IMR-90 (cell line): Measurements from ENCODE around the gene PLCB4. TPM values are rescaled to one million over a fixed set of nuclear protein-coding genes. Genes with fewer than 3 reads are reported as not detected.

Experiments
- ATAC-seq: fragments of 200-7000 bp; cut with Tn5 transposase; 2 replicates; pipeline ENCODE4 v1.9.1; 2020; ENCODE audit warnings: low read depth, mild to moderate bottlenecking, moderate library complexity
- BruUV-seq: library from RNA; stranded (reverse); fragments of 400-500 nt; replicated peaks from 2 replicates; lab custom pipeline; 2021; lab: Mats Ljungman, UMichigan
- CTCF ChIA-PET: fragments of 300-600 bp; formaldehyde crosslinking; extraction: SDS; loops from one replicate; lab custom pipeline; 2021; ENCODE audit warnings: antibody characterized with exemption; lab: Yijun Ruan, JAX
- POLR2A ChIA-PET: fragments of 300-600 bp; sonication (Branson Sonifier 250); formaldehyde crosslinking; loops from one replicate; lab custom pipeline; 2022; ENCODE audit warnings: antibody characterized with exemption; ENCODE audit not compliant: unreplicated experiment; lab: Charles Lee
- DNase-seq: peaks from one replicate; pipeline ENCODE4 v3.0.0; 2013
- H2AFZ ChIP-seq: replicated peaks from 2 replicates; pipeline ENCODE3; 2013; ENCODE audit warnings: low read length, mild to moderate bottlenecking; ENCODE audit not compliant: poor library complexity
- H2AK5ac ChIP-seq: 2 replicates; pipeline ENCODE4 v1.6.1; 2013; ENCODE audit warnings: low read depth, low read length, inconsistent platforms
- H2AK9ac ChIP-seq: replicated peaks from 2 replicates; pipeline ENCODE3; 2013; ENCODE audit warnings: mild to moderate bottlenecking, low read depth, low read length, moderate library complexity; ENCODE audit not compliant: poor library complexity
- H2BK120ac ChIP-seq: 2 replicates; pipeline ENCODE4 v1.6.1; 2013; ENCODE audit warnings: low read depth, low read length, inconsistent platforms
- H2BK15ac ChIP-seq: 3 replicates; pipeline ENCODE4 v1.6.1; 2013; ENCODE audit warnings: low read depth, low read length, inconsistent platforms
- H2BK20ac ChIP-seq: 2 replicates; pipeline ENCODE4 v1.6.1; 2013; ENCODE audit warnings: low read depth, mild to moderate bottlenecking, inconsistent platforms, low read length, moderate library complexity
- H2BK5ac ChIP-seq: 2 replicates; pipeline ENCODE4 v1.6.1; 2013; ENCODE audit warnings: mild to moderate bottlenecking, low read depth, low read length, inconsistent platforms; ENCODE audit not compliant: poor library complexity, severe bottlenecking
- H3K14ac ChIP-seq: replicated peaks from 2 replicates; pipeline ENCODE4 v1.6.1; 2013; ENCODE audit warnings: low read depth, low read length, inconsistent platforms
- H3K18ac ChIP-seq: 2 replicates; pipeline ENCODE4 v1.6.1; 2013; ENCODE audit warnings: low read depth, low read length, control low read depth
- H3K23ac ChIP-seq: 2 replicates; pipeline ENCODE4 v1.6.1; 2013; ENCODE audit warnings: low read depth, low read length, inconsistent platforms
- H3K27ac ChIP-seq: 2 replicates; pipeline ENCODE4 v1.5.1; 2013; ENCODE audit warnings: mild to moderate bottlenecking, control low read depth, low read length; ENCODE audit not compliant: insufficient read depth
- H3K27me3 ChIP-seq: 2 replicates; pipeline ENCODE4 v1.6.1; 2013; ENCODE audit warnings: low read length; ENCODE audit not compliant: control insufficient read depth, insufficient read depth
- H3K36me3 ChIP-seq: 2 replicates; pipeline ENCODE4 v1.6.1; 2013; ENCODE audit warnings: low read length, mixed read lengths; ENCODE audit not compliant: control insufficient read depth, insufficient read depth
- H3K4ac ChIP-seq: 2 replicates; pipeline ENCODE4 v1.6.1; 2013; ENCODE audit warnings: low read depth, low read length, inconsistent platforms
- H3K4me1 ChIP-seq: 2 replicates; pipeline ENCODE4 v1.6.1; 2013; ENCODE audit warnings: low read length, mixed read lengths; ENCODE audit not compliant: control insufficient read depth, insufficient read depth
- H3K4me2 ChIP-seq: 2 replicates; pipeline ENCODE4 v1.6.1; 2013; ENCODE audit warnings: low read depth, mild to moderate bottlenecking, control low read depth, low read length, moderate library complexity
- H3K4me3 ChIP-seq: 2 replicates; pipeline ENCODE4 v1.5.1; 2013; ENCODE audit warnings: low read depth, mild to moderate bottlenecking, control low read depth, low read length, moderate library complexity; ENCODE audit not compliant: insufficient read depth
- H3K56ac ChIP-seq: 2 replicates; pipeline ENCODE4 v1.6.1; 2013; ENCODE audit warnings: low read length, inconsistent platforms; ENCODE audit not compliant: insufficient read depth; ENCODE audit errors: extremely low read depth
- H3K79me1 ChIP-seq, 2 experiments: 2 replicates each; pipeline ENCODE4 v1.6.1; 2013; ENCODE audit warnings: low read length in 2 of 2, inconsistent platforms in 1 of 2, low read depth in 1 of 2
- H3K9ac ChIP-seq: 2 replicates; pipeline ENCODE4 v1.6.1; 2013; ENCODE audit warnings: low read depth, low read length, control low read depth
- H3K9me1 ChIP-seq: 2 replicates; pipeline ENCODE4 v1.6.1; 2013; ENCODE audit warnings: low read length, inconsistent platforms; ENCODE audit not compliant: insufficient read depth
- H3K9me3 ChIP-seq: 2 replicates; pipeline ENCODE4 v1.6.1; 2013; ENCODE audit warnings: low read length; ENCODE audit not compliant: control insufficient read depth, insufficient read depth
- H4K20me1 ChIP-seq: 2 replicates; pipeline ENCODE4 v1.6.1; 2013; ENCODE audit warnings: low read length, inconsistent platforms; ENCODE audit not compliant: insufficient read depth
- H4K5ac ChIP-seq: 2 replicates; pipeline ENCODE4 v1.6.1; 2013; ENCODE audit warnings: mild to moderate bottlenecking, low read depth, low read length, control low read depth
- H4K8ac ChIP-seq, 2 experiments: 2 replicates each; pipeline ENCODE4 v1.6.1; 2013; ENCODE audit warnings: low read depth in 2 of 2, low read length in 2 of 2, control low read depth in 1 of 2, inconsistent platforms in 1 of 2
- H4K91ac ChIP-seq: 2 replicates; pipeline ENCODE4 v1.6.1; 2013; ENCODE audit warnings: low read depth, low read length, inconsistent platforms; ENCODE audit not compliant: insufficient read depth
- MXI1 ChIP-seq: IDR thresholded peaks from 2 replicates; pipeline ENCODE4 v1.6.1; 2012; ENCODE audit warnings: low read depth, mild to moderate bottlenecking, low read length, moderate library complexity, borderline replicate concordance
- NFE2L2 ChIP-seq: fragments of 150-350 bp; IDR thresholded peaks from 2 replicates; pipeline ENCODE4 v1.6.1; 2016; ENCODE audit warnings: low read depth, mild to moderate bottlenecking, low read length
- RCOR1 ChIP-seq: IDR thresholded peaks from 2 replicates; pipeline ENCODE4 v1.6.1; 2012; ENCODE audit warnings: mild to moderate bottlenecking, low read length, improper control_type of control experiment; ENCODE audit not compliant: insufficient replicate concordance
- WGBS, 2 experiments: methylation state at CpG; one replicate each; pipeline versions ENCODE4 v1.1.5 to v1.1.7; 2013; ENCODE audit warnings: missing lambda C conversion rate in 2 of 2; ENCODE audit not compliant: insufficient read length in 1 of 2; ENCODE audit errors: extremely low coverage in 2 of 2; 5-methylcytosine and 5-hydroxymethylcytosine counted together
- dilution Hi-C: fragments of 300-500 bp; cut with HindIII; formaldehyde crosslinking; loops from one replicate; pipeline ENCODE4 v1.14.3; 2018; ENCODE audit warnings: low sequenced_read_pairs; ENCODE audit not compliant: unreplicated experiment
- in situ Hi-C: fragments of 300-500 bp; cut with MboI; formaldehyde crosslinking; loops from 3 replicates; pipeline ENCODE4 v1.14.3; 2019; ENCODE audit warnings: low sequenced_read_pairs, inconsistent platforms, mixed read lengths
- intact Hi-C: fragments of 100-400 bp; cut with micrococcal nuclease; formaldehyde crosslinking; loops from 2 replicates; pipeline ENCODE4 v1.10.0; 2022
- polyA plus RNA-seq, 3 experiments: library from polyadenylated mRNA; depleted of rRNA; stranded (reverse); fragments of >200 nt; gene quantifications; 2 replicates each; pipeline ENCODE4 v1.2.3, GENCODE V29; 2012; ENCODE audit warnings: low replicate concordance in 1 of 3
- total RNA-seq: library from RNA; depleted of rRNA; stranded (reverse); fragments of >200 nt; gene quantifications from 2 replicates; pipeline ENCODE4 v1.2.3, GENCODE V29; 2012

The PLCB4 gene
- total and polyA plus RNA-seq, 2 of the 4 experiments (the other 2 are of a cell fraction): 12.5 to 24.0 TPM

GRCh38 chr20:9490161-9490560 lies 421.3 kb downstream of the PLCB4 start:
- Histone ChIP-seq H2BK15ac (no peak overlapping the region), H3K9me1 (no peaks in the 10 kb centered on the region; the same call in 1 of the 2 replicates), H3K27me3 (no peaks in the 10 kb centered on the region), H3K9ac (no peak overlapping the region), H4K8ac (no peak overlapping the region), H2AK5ac (no peak overlapping the region), H2AFZ (no peak overlapping the region), H4K20me1 (no peaks in the 10 kb centered on the region), H4K91ac (no peak overlapping the region), H4K5ac (no peak overlapping the region), H2BK120ac (no peak overlapping the region), H3K36me3 (no peaks in the 10 kb centered on the region), H3K9me3 (no peaks in the 10 kb centered on the region), H3K4me2 (no peak overlapping the region), H3K4ac (no peak overlapping the region), H3K79me1 (no peaks in the 10 kb centered on the region), H3K4me1 (no peaks in the 10 kb centered on the region), H3K4me3 (no peak overlapping the region), H2AK9ac (no peak overlapping the region), H3K14ac (0 out of 2 replicates have a peak overlapping the region, but pooled peaks have one; percentile 11), H2BK5ac (no peak overlapping the region), H3K56ac (no peak overlapping the region), H2BK20ac (no peak overlapping the region), H3K18ac (no peak overlapping the region), H3K23ac (no peak overlapping the region), H3K27ac (no peak overlapping the region)
- no peak for DNase-seq
- ChIA-PET POLR2A (no interaction called here), CTCF (no interaction called here)
- dilution Hi-C loops (no loop called here), intact Hi-C loops (no loop called here), in situ Hi-C loops (no loop called here)
- TF ChIP-seq RCOR1 (no peak), MXI1 (no peak), NFE2L2 (no peak)
- no TSS peak for BruUV-seq
- WGBS, 2 experiments: 62% methylated on average over 3 of the region's 3 CpGs; no CpG with 5 or more reads in 1 of the 2 experiments
- no peak for ATAC-seq
